ENCODE results near the gene UST. TPM values are rescaled to one million over a fixed set of nuclear protein-coding genes. Genes with fewer than 3 reads are reported as not detected.

Gene UST
- total RNA-seq, 4 donors from 2014 or later, result 2.3 to 8.4 (median 2.8) TPM

DNA sequence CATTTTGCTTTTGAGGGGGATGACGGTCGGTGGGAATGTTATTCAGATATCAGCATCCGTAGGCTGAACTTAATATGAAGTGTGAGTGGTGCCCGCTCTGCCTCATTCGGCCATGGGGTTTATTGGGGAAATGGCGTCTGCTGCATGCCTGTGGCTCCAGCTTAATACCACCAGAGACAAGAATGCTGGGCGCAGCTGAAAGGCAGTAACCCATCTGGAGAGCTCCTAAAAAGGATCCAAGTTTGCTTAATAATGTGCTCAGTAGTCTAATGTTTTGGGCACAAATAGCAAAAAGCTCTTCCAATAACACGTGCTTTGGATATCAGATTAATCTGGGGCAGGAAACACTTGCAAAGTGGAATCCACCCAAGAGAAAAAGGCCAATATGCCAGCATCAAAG is 297.7 kb downstream of the UST start:
- Histone ChIP-seq H3K27me3 (no peaks in the 10 kb centered on the region), H3K36me3 (no peaks in the 10 kb centered on the region), H3K4me1 (peaks cover 6 to 8% of the 10 kb centered on the region in 2 donors), H3K4me3 (no peak overlapping the region), H3K9me3 (no peaks in the 10 kb centered on the region), H3K27ac (peak overlapping the region in 1 of 4 donors; percentile 8)
- intact Hi-C loops (cut with DNase I; ENCODE audit: low total_unique reads) (no loop called here), in situ Hi-C loops (cut with MboI; ENCODE audit: low sequenced_read_pairs in 4 of 4) (no loop called here)
- ATAC-seq (peak; percentile 41 to 62), DNase-seq (no peak)
- no peak for TF ChIP-seq POLR2A (IDR thresholded peaks at IDR 0.05)
- no peak for TF ChIP-seq CTCF (IDR thresholded peaks at IDR 0.05 in 4 of 5, conservative IDR thresholded peaks at IDR 0.05 in 1 of 5)

DNA sequence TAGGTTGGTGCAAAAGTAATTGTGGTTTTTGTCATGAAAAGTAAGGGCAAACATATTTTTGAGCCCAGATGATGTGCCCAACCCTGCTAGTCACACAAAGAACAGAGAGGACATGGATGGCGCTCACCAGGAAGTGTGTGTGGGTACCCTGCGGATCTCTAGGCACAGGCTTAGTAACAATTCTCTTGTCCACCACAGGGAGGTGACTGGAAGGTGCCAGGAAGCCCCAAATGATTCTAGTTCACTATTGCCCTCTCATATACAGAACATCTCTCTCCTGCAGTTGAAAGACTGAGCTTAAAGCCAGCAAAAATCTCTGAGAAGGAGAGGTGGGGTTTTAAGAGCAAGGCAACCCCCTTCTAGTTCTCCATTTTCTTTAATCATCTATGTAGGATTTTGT is 298.6 kb downstream of the UST start:
- in situ Hi-C loops (cut with MboI; ENCODE audit: low sequenced_read_pairs in 4 of 4), result no loop called here
- Histone ChIP-seq H3K27me3 (no peaks in the 10 kb centered on the region), H3K36me3 (no peaks in the 10 kb centered on the region), H3K27ac (no peak overlapping the region), H3K9me3 (no peaks in the 10 kb centered on the region), H3K4me3 (no peak overlapping the region), H3K4me1 (peaks cover 6 to 8% of the 10 kb centered on the region in 2 donors)
- DNase-seq (no peak), ATAC-seq (no peak)
- TF ChIP-seq CTCF (IDR thresholded peaks at IDR 0.05 in 4 of 5, conservative IDR thresholded peaks at IDR 0.05 in 1 of 5) (no peak), POLR2A (IDR thresholded peaks at IDR 0.05) (no peak)
- intact Hi-C loops (cut with DNase I; ENCODE audit: low total_unique reads), result no loop called here

DNA sequence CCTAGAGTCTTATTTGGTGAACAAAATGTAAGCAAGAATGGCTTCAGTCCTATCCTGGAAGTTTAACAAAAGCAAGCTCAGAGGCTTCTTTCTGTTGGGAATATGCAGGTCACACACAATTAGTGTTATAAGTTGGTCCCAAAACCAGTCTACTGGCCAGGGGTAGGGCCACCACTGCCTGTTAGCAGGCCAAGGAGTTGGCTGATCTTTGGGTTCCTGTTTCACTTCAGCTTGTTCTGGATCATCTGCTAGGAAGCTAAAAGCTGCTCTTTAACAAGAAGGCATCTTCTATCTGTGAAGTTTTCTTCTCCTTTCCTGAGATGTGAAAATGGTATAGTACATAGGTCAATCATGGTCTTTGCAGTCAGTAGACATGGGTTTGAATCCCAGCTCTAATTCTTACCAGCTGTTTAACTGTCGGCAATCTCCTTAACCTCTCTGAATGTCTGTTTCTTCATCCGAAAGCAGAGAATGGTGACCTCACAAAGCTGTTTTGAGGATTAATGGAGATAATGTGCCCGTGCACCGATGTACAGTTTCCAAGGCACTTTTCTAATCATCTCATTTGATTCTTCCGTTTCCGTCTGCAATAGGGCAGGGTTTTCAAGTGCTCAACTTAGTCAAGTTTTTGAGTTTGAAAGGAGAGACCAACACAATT is 299.5 kb downstream of the UST start:
- intact Hi-C loops (cut with DNase I; ENCODE audit: low total_unique reads) (no loop called here), in situ Hi-C loops (cut with MboI; ENCODE audit: low sequenced_read_pairs in 4 of 4) (no loop called here)
- H3K36me3 ChIP-seq, result no peaks in the 10 kb centered on the region
- no peak for DNase-seq
- TF ChIP-seq CTCF (IDR thresholded peaks at IDR 0.05 in 4 of 5, conservative IDR thresholded peaks at IDR 0.05 in 1 of 5) (no peak), POLR2A (IDR thresholded peaks at IDR 0.05) (no peak)
- H3K4me1 ChIP-seq, result peaks cover 6 to 8% of the 10 kb centered on the region in 2 donors
- no peak overlapping the region for H3K27ac ChIP-seq
- H3K4me3 ChIP-seq, result no peak overlapping the region
- ATAC-seq, result no peak
- no peaks in the 10 kb centered on the region for H3K27me3 ChIP-seq
- H3K9me3 ChIP-seq, result no peaks in the 10 kb centered on the region

DNA sequence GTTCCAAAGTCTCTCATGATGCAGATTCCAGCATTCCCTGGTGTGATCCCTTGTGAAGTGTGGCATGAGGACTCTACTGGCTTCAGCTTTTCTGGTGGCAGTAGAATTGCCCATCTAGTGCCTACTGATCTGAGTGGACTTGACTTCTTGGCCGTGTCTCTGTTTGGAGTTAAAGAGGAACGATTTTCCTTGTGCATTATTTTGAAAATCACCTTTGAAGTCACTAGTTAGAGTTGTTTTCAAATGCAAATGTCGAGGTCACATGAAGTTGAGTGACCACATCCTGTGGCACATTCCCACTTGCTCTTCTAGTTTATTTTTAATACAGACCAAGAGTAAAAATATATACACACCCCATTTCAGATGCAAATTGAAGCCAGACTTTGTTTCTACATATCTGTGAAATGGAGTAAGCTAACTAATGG is 300.0 kb downstream of the UST start:
- Histone ChIP-seq H3K27me3 (no peaks in the 10 kb centered on the region), H3K4me1 (peaks cover 6 to 8% of the 10 kb centered on the region in 2 donors), H3K27ac (no peak overlapping the region), H3K36me3 (no peaks in the 10 kb centered on the region), H3K4me3 (no peak overlapping the region), H3K9me3 (no peaks in the 10 kb centered on the region)
- in situ Hi-C loops (cut with MboI; ENCODE audit: low sequenced_read_pairs in 4 of 4), result no loop called here
- TF ChIP-seq POLR2A (IDR thresholded peaks at IDR 0.05) (no peak), CTCF (IDR thresholded peaks at IDR 0.05 in 4 of 5, conservative IDR thresholded peaks at IDR 0.05 in 1 of 5) (no peak)
- intact Hi-C loops (cut with DNase I; ENCODE audit: low total_unique reads), result no loop called here
- ATAC-seq, result no peak
- DNase-seq, result no peak

DNA sequence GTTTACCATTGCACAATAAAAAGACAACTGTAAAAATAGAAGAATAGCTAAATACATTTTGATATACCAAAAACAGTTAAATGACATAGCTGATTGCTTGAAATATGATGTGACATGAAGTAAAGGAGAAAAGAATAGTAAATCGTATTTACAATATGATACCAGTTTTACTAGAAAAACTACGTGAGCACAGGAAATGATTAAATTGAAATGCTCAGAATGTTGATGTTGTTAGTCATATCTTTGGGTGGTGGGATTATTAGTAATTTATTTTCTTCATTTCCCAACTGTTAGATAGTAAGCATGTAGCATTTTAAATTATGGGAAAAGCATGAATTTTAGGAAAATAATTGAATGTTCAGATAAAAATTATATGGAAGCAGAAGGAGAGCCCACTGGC is 302.4 kb downstream of the UST start:
- intact Hi-C loops (cut with DNase I; ENCODE audit: low total_unique reads) (no loop called here), in situ Hi-C loops (cut with MboI; ENCODE audit: low sequenced_read_pairs in 4 of 4) (no loop called here)
- no peak overlapping the region for H3K27ac ChIP-seq
- peaks cover 6 to 8% of the 10 kb centered on the region in 2 donors for H3K4me1 ChIP-seq
- ATAC-seq, result no peak
- TF ChIP-seq CTCF (IDR thresholded peaks at IDR 0.05 in 4 of 5, conservative IDR thresholded peaks at IDR 0.05 in 1 of 5) (no peak), POLR2A (IDR thresholded peaks at IDR 0.05) (no peak)
- DNase-seq, result no peak
- H3K27me3 ChIP-seq, result no peaks in the 10 kb centered on the region
- H3K36me3 ChIP-seq, result no peaks in the 10 kb centered on the region
- H3K9me3 ChIP-seq, result no peaks in the 10 kb centered on the region
- H3K4me3 ChIP-seq, result no peak overlapping the region

Measured in gastrocnemius medialis (tissue), 4 donors.